LNCAP (cell line): ENCODE data around the gene FRMD3.

Experiments
- CTCF ChIP-seq: fragments of 450-650 bp; IDR thresholded peaks from 2 replicates; pipeline ENCODE4 v1.5.1; 2017; ENCODE audit warnings: mild to moderate bottlenecking

The FRMD3 gene

GRCh38 chr9:83367326-83367725 is 170.9 kb downstream of the FRMD3 start:
- TF ChIP-seq CTCF: no peak

DNA sequence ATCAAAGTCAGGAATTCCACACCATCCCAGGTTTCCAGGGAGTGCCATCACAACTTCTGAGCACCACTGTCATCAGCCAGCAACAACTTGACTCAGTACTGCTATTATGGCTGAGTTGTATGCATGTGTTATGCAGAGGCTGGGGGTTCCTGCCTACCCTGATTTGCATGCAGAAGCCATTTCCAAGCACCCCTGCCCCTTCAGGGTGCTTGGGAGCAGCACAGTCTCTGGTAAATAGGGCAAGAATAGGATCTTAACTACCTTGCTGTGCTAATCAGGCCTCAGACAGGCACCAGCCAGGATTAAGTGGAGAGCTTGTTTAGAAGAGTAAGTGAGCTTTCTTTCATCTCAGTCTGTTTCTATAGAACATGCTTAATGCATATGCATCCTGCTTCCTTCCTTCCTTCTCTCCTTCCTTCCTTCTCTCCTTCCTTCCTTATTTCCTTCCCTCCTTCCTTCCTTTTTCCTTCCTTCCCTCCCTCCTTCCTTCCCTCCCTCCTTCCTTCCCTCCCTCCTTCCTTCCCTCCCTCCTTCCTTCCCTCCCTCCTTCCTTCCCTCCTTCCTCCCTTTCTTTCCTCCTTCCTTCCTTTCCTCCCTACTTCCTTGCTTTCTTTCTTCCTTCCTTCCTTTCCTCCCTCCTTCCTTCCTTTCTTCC is 175.7 kb downstream of the FRMD3 start:
- TF ChIP-seq CTCF: no peak

DNA sequence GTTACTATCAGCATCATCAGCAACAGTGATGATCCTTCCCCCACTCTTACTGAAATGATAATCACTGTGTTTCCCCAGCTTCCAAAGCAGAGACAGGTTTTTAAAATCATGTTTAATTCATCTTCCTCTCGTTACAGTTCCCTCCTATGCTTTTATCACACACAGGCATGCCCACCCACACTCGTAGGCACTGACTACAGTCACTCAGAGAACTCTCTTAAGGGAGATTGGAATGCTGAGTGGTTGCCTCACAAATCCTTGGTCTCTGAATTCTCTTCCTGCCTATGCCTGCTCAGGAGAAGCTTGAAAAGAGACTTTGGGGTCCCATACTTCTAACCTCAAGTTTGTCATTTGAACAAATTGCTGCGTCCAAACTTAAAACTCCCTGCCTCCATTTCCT is 179.2 kb downstream of the FRMD3 start:
- TF ChIP-seq CTCF: no peak

DNA sequence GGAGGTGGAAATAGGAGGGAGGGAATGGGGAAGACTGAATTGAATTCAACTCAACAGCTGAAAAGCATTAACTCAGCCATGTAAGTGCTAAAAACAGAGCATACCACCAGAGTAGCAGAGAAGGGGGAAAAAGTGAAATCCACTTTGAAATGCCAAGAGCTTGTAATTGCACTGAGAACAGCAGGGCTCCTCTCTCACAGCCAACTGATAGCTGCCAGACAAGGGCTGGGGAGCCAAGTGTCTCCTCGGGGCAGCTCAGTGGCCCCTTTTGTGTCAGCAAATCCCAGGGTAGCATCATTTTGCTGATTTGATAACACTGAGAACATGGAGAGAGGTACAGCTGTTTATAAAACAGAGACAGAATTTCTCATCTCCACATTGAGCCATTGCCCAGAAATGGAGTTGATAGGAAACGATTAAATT is 182.5 kb downstream of the FRMD3 start:
- TF ChIP-seq CTCF: no peak

DNA sequence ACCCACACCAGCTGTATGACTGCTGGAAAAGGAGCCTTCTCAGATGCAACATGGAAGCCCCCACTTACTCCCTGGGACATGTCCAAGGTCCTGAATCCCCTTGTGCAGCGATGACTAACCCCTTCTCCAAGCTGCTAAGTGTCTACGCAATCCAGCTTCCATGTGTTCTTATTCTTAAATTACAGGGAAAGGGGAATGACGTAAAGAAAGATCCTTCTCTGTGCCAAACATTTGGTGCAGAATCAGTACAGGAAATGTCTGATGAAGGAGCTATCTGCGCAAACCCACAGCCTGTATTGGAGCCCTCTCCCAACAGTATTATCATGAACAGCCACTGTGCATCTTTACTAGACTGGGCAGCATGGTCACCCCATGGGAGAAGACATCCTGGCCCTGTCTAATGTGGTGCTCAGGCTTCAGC is 183.2 kb downstream of the FRMD3 start:
- TF ChIP-seq CTCF: no peak

DNA sequence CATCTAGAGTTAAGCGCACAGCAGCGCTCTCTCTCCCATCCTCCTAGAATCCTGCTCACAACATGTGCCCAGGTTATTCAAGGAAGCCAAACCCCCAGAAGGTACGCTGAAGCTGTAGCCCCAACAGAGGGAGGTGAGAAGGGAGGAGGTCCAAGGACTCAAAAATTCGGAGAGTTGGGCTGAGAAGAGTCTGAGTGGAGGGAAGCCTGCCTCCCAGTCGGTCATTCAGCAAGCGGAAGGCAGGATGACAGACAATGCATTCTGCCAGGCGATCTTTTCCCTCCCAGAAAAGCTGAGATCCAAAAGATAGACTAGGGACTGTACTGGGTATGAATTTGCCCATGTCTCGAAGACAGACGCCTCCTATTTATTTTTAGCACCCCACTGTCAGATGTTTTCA is 189.2 kb downstream of the FRMD3 start:
- no peak for TF ChIP-seq CTCF

- no peak for TF ChIP-seq CTCF
These were observed 191.4 kb downstream of the FRMD3 start for GRCh38 chr9:83346655-83347420.
